ENCODE measurements around the gene FN3KRP.

Gene FN3KRP

DNA sequence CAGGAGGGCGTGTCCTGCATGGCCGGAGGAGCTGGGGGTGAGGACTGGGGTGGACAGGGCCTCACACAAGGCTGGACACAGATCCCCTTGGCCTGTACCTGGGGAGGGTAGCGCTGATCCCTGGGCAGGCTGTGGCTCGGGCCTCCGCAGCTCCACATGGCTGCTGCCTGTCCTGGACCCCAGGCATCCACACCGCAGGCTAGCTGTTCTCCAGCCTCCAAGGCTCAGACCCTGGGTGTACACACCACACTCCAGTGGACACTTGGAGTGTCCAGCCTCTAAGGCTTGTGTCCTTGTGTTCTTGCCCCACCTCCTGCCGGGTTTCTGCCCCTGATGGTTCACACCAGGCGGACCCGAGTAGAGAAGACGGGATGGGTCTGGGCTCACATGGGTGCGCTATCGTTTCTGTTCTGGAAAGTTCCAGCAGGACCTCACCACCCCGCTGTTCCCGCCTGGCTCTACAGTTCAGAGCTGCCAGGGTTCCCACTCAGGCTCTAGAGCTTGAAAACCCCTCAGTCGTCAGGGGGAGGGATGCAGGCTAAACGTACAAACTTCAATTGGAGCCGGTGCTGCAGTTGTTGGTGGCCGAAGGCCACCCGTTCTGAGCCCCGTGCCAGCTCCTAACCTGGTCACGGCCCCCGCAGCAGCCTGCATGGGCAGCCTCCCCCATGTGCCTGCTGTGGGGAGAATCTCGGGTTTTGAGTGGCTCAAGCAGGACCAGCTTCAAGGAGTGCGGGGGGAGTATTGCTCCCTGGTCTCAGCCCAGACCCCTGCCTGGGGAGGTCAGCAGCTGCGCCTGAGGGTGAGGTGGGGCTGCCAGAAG is 6.6 kb upstream of the FN3KRP start:
- DNase-seq (ENCODE audit: low read depth): no peak

DNA sequence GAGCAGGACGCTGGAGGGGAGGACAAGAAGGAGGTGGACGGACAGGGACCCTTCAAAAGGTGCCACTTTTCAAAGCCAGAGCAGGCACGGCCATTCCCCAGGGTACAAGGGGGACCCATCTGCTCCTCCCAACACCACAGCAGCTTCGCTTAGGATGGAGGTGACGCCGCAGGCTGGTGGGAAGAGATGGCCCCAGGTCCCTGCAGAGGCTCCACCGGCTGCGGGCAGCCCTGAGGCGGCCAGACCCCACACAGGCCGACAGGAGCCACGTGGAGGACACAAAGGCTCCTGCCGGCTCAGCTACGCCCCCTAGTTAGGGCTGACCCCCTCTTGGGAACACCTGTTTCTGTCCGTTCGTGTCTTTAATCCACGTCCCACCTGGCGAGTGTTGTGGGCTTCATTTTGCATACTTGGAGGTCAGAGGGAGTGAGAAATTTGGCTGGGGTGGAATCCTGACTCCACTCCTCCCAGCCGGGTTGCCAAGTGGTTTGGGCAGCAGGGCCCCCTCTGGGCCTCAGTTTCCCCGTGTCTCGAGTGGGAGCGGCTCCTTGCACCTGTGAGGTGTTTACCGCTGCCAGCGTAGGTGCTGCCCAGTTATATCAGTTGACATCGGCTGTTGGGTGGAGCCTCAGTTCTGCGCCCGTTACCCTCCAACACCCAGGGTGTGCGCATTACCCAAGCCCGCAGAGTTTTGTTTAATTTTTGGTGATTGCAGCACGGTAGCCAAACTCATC is 5.8 kb upstream of the FN3KRP start:
- no peak for DNase-seq (ENCODE audit: low read depth)

- no peak for DNase-seq (ENCODE audit: low read depth)
Measured at GRCh38 chr17:82713071-82713723, 3.3 kb upstream of the FN3KRP start.

- DNase-seq (ENCODE audit: low read depth): no peak
Measured at GRCh38 chr17:82718986-82719685, 2.6 kb downstream of the FN3KRP start.

- no peak for DNase-seq (ENCODE audit: low read depth)
Measured at GRCh38 chr17:82720204-82720603, 3.7 kb downstream of the FN3KRP start.

- DNase-seq (ENCODE audit: low read depth): no peak
Measured at GRCh38 chr17:82722341-82723013, 6.0 kb downstream of the FN3KRP start.

GRCh38 chr17:82723169-82723807 is 6.8 kb downstream of the FN3KRP start:
- DNase-seq (ENCODE audit: low read depth): no peak

- no peak for DNase-seq (ENCODE audit: low read depth)
Measured at GRCh38 chr17:82726427-82726826, 9.9 kb downstream of the FN3KRP start.

DNA sequence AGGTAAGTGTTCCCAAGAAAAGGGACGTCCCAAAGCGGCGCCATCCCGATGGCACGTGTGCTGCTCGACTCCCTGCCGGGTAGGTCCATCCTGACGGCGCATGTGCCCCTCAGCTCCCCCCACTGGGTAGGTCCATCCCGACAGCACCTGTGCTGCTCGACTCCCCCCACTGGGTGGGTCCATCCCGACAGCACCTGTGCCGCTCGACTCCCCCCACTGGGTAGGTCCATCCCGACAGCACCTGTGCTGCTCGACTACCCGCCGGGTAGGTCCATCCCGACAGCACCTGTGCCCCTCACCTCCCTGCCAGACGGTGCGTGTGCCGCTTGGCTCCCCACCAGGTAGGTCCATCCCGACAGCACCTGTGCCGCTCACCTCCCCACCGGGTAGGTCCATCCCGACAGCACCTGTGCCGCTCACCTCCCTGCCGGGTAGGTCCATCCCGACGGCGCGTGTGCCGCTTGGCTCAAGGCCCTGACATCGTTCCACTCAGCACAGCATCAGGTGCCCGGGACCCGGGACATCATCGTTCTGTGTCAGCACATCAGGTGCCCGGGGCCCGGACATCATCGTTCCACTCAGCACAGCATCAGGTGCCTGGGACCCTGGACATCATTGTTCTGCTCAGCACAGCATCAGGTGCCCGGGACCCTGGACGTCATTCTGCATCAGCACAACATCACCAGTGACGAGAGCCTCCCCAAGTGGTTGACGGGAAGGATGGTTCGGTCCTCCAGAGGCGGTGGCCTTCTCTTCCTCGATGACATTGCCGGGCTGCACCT is 13.2 kb downstream of the FN3KRP start:
- DNase-seq (ENCODE audit: low read depth): no peak

GRCh38 chr17:82732118-82732743 is 15.7 kb downstream of the FN3KRP start:
- no peak for DNase-seq (ENCODE audit: low read depth)

- peak; percentile 56 for DNase-seq (ENCODE audit: low read depth)
Measured at GRCh38 chr17:82734987-82735866, 18.7 kb downstream of the FN3KRP start, which contains the start of gene FN3K. Gene FN3K (plus strand): TSS chr17:82735615. CDS start chr17:82735637, 22 bp downstream.

DNA sequence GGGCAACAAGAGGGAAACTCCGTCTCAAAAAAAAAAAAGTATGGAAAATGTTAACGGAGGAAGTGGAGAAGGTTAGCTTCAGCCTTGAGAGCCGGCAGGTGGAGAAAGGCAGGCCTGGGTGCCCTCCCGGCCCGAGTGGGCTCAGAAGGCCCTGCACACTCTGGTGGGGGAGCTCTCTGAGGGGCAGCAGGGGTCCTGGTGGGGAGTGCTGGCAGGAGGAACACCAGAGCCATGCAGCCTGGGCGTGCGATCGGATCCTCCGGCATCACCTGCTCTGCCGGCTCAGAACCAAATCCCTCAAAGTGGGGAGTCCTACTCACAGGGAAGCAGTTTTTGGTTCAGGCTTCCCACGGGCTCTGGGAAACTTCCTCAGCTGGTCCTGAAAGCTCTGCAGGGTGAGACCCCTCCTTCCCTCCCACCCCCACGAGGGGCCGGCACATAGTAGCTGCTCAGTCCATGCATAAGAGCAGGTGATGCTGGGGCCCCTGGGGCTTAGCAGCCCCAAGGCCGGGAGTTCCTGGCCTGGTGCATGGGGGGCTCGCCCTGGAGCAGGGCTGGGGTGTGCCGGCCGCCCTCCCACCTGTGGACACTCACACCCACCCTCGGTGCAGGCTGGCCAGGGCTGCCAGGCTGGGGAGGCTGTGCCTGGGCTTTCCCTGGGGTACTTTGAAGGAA is 20.1 kb downstream of the FN3KRP start:
- DNase-seq (ENCODE audit: low read depth): no peak

- DNase-seq (ENCODE audit: low read depth): no peak
Measured at GRCh38 chr17:82737967-82738877, 21.7 kb downstream of the FN3KRP start.

- no peak for DNase-seq (ENCODE audit: low read depth)
Measured at GRCh38 chr17:82740906-82741759, 24.6 kb downstream of the FN3KRP start.

- DNase-seq (ENCODE audit: low read depth): no peak
Measured at GRCh38 chr17:82743344-82744219, 27.1 kb downstream of the FN3KRP start.

Data from EH (cell line).